ENCODE results near the gene HOMER3. TPM values are rescaled to one million over a fixed set of nuclear protein-coding genes. Genes with fewer than 3 reads are reported as not detected.

HOMER3 gene
- total and polyA plus RNA-seq, 2 experiments from 2014 or later = 64.6 to 107 TPM

DNA sequence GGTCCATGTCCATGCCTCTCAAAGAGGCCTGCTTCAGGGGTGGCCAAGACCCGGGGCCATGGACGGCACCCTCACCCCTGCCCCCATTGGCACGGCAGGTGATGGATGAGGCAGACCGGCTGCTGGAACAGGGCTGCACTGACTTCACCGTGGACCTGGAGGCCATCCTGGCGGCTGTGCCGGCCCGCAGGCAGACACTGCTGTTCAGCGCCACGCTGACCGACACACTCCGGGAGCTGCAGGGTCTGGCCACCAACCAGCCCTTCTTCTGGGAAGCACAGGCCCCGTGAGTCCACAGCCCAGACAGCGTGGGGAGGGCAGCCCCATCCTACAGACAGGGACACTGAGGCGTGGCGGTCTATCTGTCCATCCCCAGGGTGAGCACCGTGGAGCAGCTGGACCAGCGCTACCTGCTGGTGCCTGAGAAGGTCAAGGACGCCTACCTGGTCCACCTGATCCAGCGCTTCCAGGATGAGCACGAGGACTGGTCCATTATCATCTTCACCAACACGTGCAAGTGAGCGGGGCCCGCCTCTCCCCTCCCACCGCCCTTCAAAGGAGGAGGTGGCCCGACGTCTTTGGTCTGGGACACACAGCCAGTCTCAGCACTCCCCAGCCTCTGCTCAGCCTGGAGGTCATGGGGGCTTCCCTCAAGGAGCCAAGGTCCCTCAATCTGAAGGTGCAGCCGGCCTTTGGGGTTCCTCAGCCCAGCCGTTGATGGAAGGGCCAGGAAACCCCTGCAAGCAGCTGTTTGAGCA lies 18.6 kb downstream of the HOMER3 start:
- peaks cover 18% of the 10 kb centered on the region for H3K4me1 ChIP-seq (ENCODE audit: insufficient read depth)
- in situ Hi-C loops (cut with MboI) = no loop called here
- no peaks in the 10 kb centered on the region for H3K9me2 ChIP-seq (ENCODE audit: insufficient read depth)
- peaks cover 39% of the 10 kb centered on the region for H3K79me2 ChIP-seq (ENCODE audit: insufficient read depth)
- no peak overlapping the region for H2AFZ ChIP-seq
- TF ChIP-seq EZH2phosphoT487 (IDR thresholded peaks at IDR 0.05; ENCODE audit: insufficient read depth, low read depth) (no peak), EZH2 (IDR thresholded peaks at IDR 0.05; ENCODE audit: insufficient read depth, poor library complexity, severe bottlenecking) (no peak)
- WGBS, 2 experiments (ENCODE audit: low coverage in 1 of 2, low lambda C conversion rate in 2 of 2, missing lambda C conversion rate in 2 of 2) = 83% methylated on average over 28 to 29 of the region's 29 CpGs
- no peaks in the 10 kb centered on the region for H4K20me1 ChIP-seq (ENCODE audit: insufficient read depth)
- no peak overlapping the region for H3K4me3 ChIP-seq
- H3K27me3 ChIP-seq (replicated peaks; ENCODE audit: insufficient read depth) = no peaks in the 10 kb centered on the region
- peaks cover 18% of the 10 kb centered on the region for H3F3A ChIP-seq (ENCODE audit: insufficient read depth)
- no peaks in the 10 kb centered on the region for H3K9me3 ChIP-seq (ENCODE audit: low read depth)
- no peaks in the 10 kb centered on the region; the same call in 1 of the 2 replicates for H3K36me3 ChIP-seq (ENCODE audit: low read depth)
- H3K27ac ChIP-seq = no peak overlapping the region
- no peak overlapping the region for H3K4me2 ChIP-seq (ENCODE audit: unreplicated experiment)
- no peak for DNase-seq
- no peak overlapping the region for H3K9ac ChIP-seq

DNA sequence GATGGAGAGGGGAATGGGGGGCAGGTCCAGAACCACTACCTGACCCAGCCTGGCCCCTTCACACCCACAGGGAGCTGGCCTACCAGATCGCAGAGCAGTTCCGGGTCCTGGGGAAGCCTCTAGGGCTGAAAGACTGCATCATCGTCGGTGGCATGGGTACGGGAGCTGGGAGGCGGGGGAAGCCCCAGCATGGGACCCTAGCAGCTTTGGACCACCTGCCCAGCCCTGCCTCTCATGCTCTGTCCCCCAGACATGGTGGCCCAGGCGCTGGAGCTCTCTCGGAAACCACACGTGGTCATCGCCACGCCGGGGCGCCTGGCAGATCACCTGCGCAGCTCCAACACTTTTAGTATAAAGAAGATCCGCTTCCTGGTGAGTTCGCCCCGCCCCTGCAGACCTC lies 19.4 kb downstream of the HOMER3 start:
- in situ Hi-C loops (cut with MboI) = no loop called here
- Histone ChIP-seq H3K79me2 (ENCODE audit: insufficient read depth) (peaks cover 47% of the 10 kb centered on the region), H3K36me3 (ENCODE audit: low read depth) (no peaks in the 10 kb centered on the region; the same call in 1 of the 2 replicates), H3K27me3 (replicated peaks; ENCODE audit: insufficient read depth) (no peaks in the 10 kb centered on the region), H3K9me2 (ENCODE audit: insufficient read depth) (no peaks in the 10 kb centered on the region), H3K4me3 (no peak overlapping the region), H3K9me3 (ENCODE audit: low read depth) (no peaks in the 10 kb centered on the region), H3K9ac (no peak overlapping the region), H3K4me1 (ENCODE audit: insufficient read depth) (peaks cover 22% of the 10 kb centered on the region), H3K27ac (no peak overlapping the region), H3K4me2 (ENCODE audit: unreplicated experiment) (no peak overlapping the region), H3F3A (ENCODE audit: insufficient read depth) (peaks cover 13% of the 10 kb centered on the region), H4K20me1 (ENCODE audit: insufficient read depth) (no peaks in the 10 kb centered on the region), H2AFZ (no peak overlapping the region)
- DNase-seq = no peak
- 91 to 94% methylated on average over 12 to 17 of the region's 17 CpGs for WGBS, 2 experiments (ENCODE audit: low coverage in 1 of 2, low lambda C conversion rate in 2 of 2, missing lambda C conversion rate in 2 of 2)
- TF ChIP-seq EZH2 (IDR thresholded peaks at IDR 0.05; ENCODE audit: insufficient read depth, poor library complexity, severe bottlenecking) (no peak), EZH2phosphoT487 (IDR thresholded peaks at IDR 0.05; ENCODE audit: insufficient read depth, low read depth) (no peak)

DNA sequence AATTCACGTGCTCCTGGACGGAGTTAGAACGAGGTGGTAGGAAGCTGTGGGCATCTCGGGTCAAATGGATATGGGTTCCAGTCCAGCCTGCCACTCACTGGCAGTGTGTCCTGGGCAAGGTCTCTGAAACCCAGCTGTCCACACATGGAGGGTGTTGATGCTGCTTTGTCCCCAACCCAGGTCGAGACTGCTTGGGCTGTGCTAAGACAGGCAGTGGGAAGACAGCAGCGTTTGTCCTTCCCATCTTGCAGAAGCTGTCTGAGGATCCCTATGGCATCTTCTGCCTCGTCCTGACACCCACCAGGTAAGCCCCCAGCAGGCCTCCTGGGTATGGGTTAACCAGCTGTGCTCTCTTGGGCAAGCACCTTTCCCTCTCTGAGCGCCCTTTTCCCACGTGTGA lies 20.6 kb downstream of the HOMER3 start:
- TF ChIP-seq EZH2 (IDR thresholded peaks at IDR 0.05; ENCODE audit: insufficient read depth, poor library complexity, severe bottlenecking) (no peak), EZH2phosphoT487 (IDR thresholded peaks at IDR 0.05; ENCODE audit: insufficient read depth, low read depth) (no peak)
- Histone ChIP-seq H3K4me3 (peak overlapping the region; percentile 98), H3K4me1 (ENCODE audit: insufficient read depth) (peaks cover 22% of the 10 kb centered on the region), H2AFZ (no peak overlapping the region), H4K20me1 (ENCODE audit: insufficient read depth) (no peaks in the 10 kb centered on the region), H3K36me3 (ENCODE audit: low read depth) (no peaks in the 10 kb centered on the region; the same call in 1 of the 2 replicates), H3K9ac (peak overlapping the region; percentile 97), H3K27me3 (replicated peaks; ENCODE audit: insufficient read depth) (no peaks in the 10 kb centered on the region), H3K27ac (peak overlapping the region; percentile 80), H3K9me3 (ENCODE audit: low read depth) (no peaks in the 10 kb centered on the region), H3F3A (ENCODE audit: insufficient read depth) (peaks cover 10% of the 10 kb centered on the region), H3K9me2 (ENCODE audit: insufficient read depth) (no peaks in the 10 kb centered on the region), H3K79me2 (ENCODE audit: insufficient read depth) (peaks cover 59% of the 10 kb centered on the region), H3K4me2 (ENCODE audit: unreplicated experiment) (peak overlapping the region; percentile 95)
- in situ Hi-C loops (cut with MboI) = no loop called here
- no peak for DNase-seq
- 39 to 43% methylated on average over 9 of the region's 9 CpGs for WGBS, 2 experiments (ENCODE audit: low coverage in 1 of 2, low lambda C conversion rate in 2 of 2, missing lambda C conversion rate in 2 of 2)

DNA sequence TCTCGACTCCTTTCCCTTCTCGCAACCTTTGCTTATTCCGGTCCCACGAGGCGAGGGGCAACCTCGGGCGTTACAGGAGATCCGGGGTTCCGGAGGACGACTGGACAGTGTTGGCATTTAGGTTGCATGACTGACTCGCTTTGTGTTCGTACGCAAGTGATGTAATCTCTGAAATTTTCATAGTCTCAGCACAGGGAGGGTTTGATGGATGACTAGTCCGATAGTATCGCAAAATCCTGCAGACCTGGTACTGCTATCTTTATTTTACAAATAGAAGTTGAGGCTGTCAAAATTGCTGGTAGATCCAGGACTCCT lies 21.2 kb downstream of the HOMER3 start:
- WGBS, 2 experiments (ENCODE audit: low coverage in 1 of 2, low lambda C conversion rate in 2 of 2, missing lambda C conversion rate in 2 of 2) = 1% methylated on average over 15 of the region's 15 CpGs
- no peaks in the 10 kb centered on the region for H3K9me3 ChIP-seq (ENCODE audit: low read depth)
- peaks cover 64% of the 10 kb centered on the region for H3K79me2 ChIP-seq (ENCODE audit: insufficient read depth)
- H3K9me2 ChIP-seq (ENCODE audit: insufficient read depth) = no peaks in the 10 kb centered on the region
- in situ Hi-C loops (cut with MboI) = no loop called here
- H3K36me3 ChIP-seq (ENCODE audit: low read depth) = no peaks in the 10 kb centered on the region; the same call in 1 of the 2 replicates
- peak; percentile 61 for DNase-seq
- TF ChIP-seq EZH2phosphoT487 (IDR thresholded peaks at IDR 0.05; ENCODE audit: insufficient read depth, low read depth) (no peak), EZH2 (IDR thresholded peaks at IDR 0.05; ENCODE audit: insufficient read depth, poor library complexity, severe bottlenecking) (no peak)
- peak overlapping the region; percentile 80 for H3K27ac ChIP-seq
- peaks cover 22% of the 10 kb centered on the region for H3K4me1 ChIP-seq (ENCODE audit: insufficient read depth)
- H3K4me2 ChIP-seq (ENCODE audit: unreplicated experiment) = peak overlapping the region; percentile 95
- H3F3A ChIP-seq (ENCODE audit: insufficient read depth) = peaks cover 10% of the 10 kb centered on the region
- no peaks in the 10 kb centered on the region for H4K20me1 ChIP-seq (ENCODE audit: insufficient read depth)
- H3K27me3 ChIP-seq (replicated peaks; ENCODE audit: insufficient read depth) = no peaks in the 10 kb centered on the region
- peak overlapping the region; percentile 97 for H3K9ac ChIP-seq
- H2AFZ ChIP-seq = peak overlapping the region; percentile 57
- H3K4me3 ChIP-seq = peak overlapping the region; percentile 98
